WTC11 (cell line): ENCODE results near the gene TMEM269. TPM values are rescaled to one million over a fixed set of nuclear protein-coding genes. Genes with fewer than 3 reads are reported as not detected.
A peak's percentile ranks its signal among the peaks of the same experiment; 100 is the strongest.

Experiments used
- ATAC-seq: fragments of 200-7000 bp; cut with Tn5 transposase; 2 replicates; pipeline ENCODE4 v1.10.0; 2021; ENCODE audit warnings: mild to moderate bottlenecking, moderate library complexity
- CTCF ChIA-PET: fragments of 300-600 bp; sonication (Branson Sonifier 250); formaldehyde crosslinking; loops from one replicate; lab custom pipeline; 2021; ENCODE audit warnings: antibody characterized with exemption; lab: Charles Lee
- POLR2A ChIA-PET: fragments of 350-600 bp; sonication (Branson Sonifier 250); formaldehyde crosslinking; loops from one replicate; lab custom pipeline; 2021; ENCODE audit warnings: antibody characterized with exemption; lab: Charles Lee
- DNase-seq: peaks from one replicate; pipeline ENCODE4 v3.0.0; 2021; ENCODE audit warnings: low spot score
- H3K27ac Mint-ChIP-seq: 2 replicates; pipeline ENCODE4 v1.8.0; 2021; ENCODE audit warnings: mixed read lengths
- H3K27me3 Mint-ChIP-seq: 2 replicates; pipeline ENCODE4 v1.8.0; 2021; ENCODE audit warnings: low read depth, mild to moderate bottlenecking, moderate library complexity, mixed read lengths
- H3K36me3 Mint-ChIP-seq: 2 replicates; pipeline ENCODE4 v1.8.0; 2021; ENCODE audit warnings: mixed read lengths
- H3K4me1 Mint-ChIP-seq: 2 replicates; pipeline ENCODE4 v1.8.0; 2022; ENCODE audit warnings: mixed read lengths
- H3K4me3 Mint-ChIP-seq: 2 replicates; pipeline ENCODE4 v1.8.0; 2021; ENCODE audit warnings: mild to moderate bottlenecking, moderate library complexity, mixed read lengths
- H3K9me3 Mint-ChIP-seq: 2 replicates; pipeline ENCODE4 v1.8.0; 2021; ENCODE audit warnings: mixed read lengths
- E2F4 ChIP-seq: sonication (generic); formaldehyde crosslinking; IDR thresholded peaks from 2 replicates; pipeline ENCODE4 v1.8.1; 2022; ENCODE audit warnings: low read depth, mild to moderate bottlenecking, moderate library complexity, missing genetic modification reagents, borderline replicate concordance
- ETV6 ChIP-seq: sonication (generic); formaldehyde crosslinking; IDR thresholded peaks from 2 replicates; pipeline ENCODE4 v1.8.1; 2022; ENCODE audit warnings: mild to moderate bottlenecking, missing genetic modification reagents
- FOXP1 ChIP-seq: sonication (generic); formaldehyde crosslinking; IDR thresholded peaks from 2 replicates; pipeline ENCODE4 v1.8.0; 2022; ENCODE audit warnings: missing genetic modification reagents, mild to moderate bottlenecking, moderate library complexity, borderline replicate concordance
- KAT7 ChIP-seq: sonication (generic); formaldehyde crosslinking; IDR thresholded peaks from 2 replicates; pipeline ENCODE4 v1.8.1; 2023; ENCODE audit warnings: missing genetic modification reagents, mild to moderate bottlenecking, borderline replicate concordance
- MLX ChIP-seq: sonication (generic); formaldehyde crosslinking; IDR thresholded peaks from 2 replicates; pipeline ENCODE4 v1.8.1; 2023; ENCODE audit warnings: mild to moderate bottlenecking, missing genetic modification reagents, moderate library complexity
- RORB ChIP-seq: fragments of 250-450 bp; sonication (Bioruptor Pico); IDR thresholded peaks from 2 replicates; pipeline ENCODE4 v1.9.0; 2021; ENCODE audit warnings: mild to moderate bottlenecking
- SMAD3 ChIP-seq: sonication (generic); formaldehyde crosslinking; IDR thresholded peaks from 2 replicates; pipeline ENCODE4 v1.8.0; 2022; ENCODE audit warnings: missing genetic modification reagents, mild to moderate bottlenecking, borderline replicate concordance
- USF1 ChIP-seq: sonication (generic); formaldehyde crosslinking; IDR thresholded peaks from 2 replicates; pipeline ENCODE4 v1.8.0; 2022; ENCODE audit warnings: mild to moderate bottlenecking, missing genetic modification reagents
- ZNF232 ChIP-seq: sonication (generic); formaldehyde crosslinking; IDR thresholded peaks from 2 replicates; pipeline ENCODE4 v1.8.0; 2022; ENCODE audit warnings: mild to moderate bottlenecking, missing genetic modification reagents
- ZNF396 ChIP-seq: fragments of 250-450 bp; sonication (Bioruptor Pico); IDR thresholded peaks from 2 replicates; pipeline ENCODE4 v1.8.0; 2021; ENCODE audit warnings: mild to moderate bottlenecking, moderate library complexity, borderline replicate concordance
- ZNF532 ChIP-seq: fragments of 250-450 bp; sonication (Bioruptor Pico); IDR thresholded peaks from 2 replicates; pipeline ENCODE4 v1.9.0; 2021; ENCODE audit warnings: mild to moderate bottlenecking, borderline replicate concordance
- total RNA-seq: library from RNA; stranded (reverse); gene quantifications from 3 replicates; pipeline ENCODE4 v1.2.3, GENCODE V29; 2021
- TF ChIP-seq, protein P1 (sequence below): sonication (generic); formaldehyde crosslinking; IDR thresholded peaks from 2 replicates; pipeline ENCODE4 v1.8.0; 2022; ENCODE audit warnings: mild to moderate bottlenecking, missing genetic modification reagents

Gene TMEM269
- total RNA-seq, 1 experiment from 2014 or later, result 0.57 TPM

GRCh38 chr1:42766741-42767509, 17.9 kb upstream of the TMEM269 start, which contains the start of the genes C1orf50 and P3H1 (continued):
- TF ChIP-seq ZNF532 (CRISPR knock-in tag), result no peak
- TF ChIP-seq ETV6 (CRISPR knock-in tag), result peak; percentile 36; the same call in 1 of the 2 replicates
- TF ChIP-seq MLX (CRISPR knock-in tag), result 0 out of 2 replicates have a peak, but pooled peaks have one; percentile 38
- 0 out of 2 replicates have a peak, but pooled peaks have one; percentile 18 for TF ChIP-seq E2F4 (CRISPR knock-in tag)
- TF ChIP-seq FOXP1 (CRISPR knock-in tag), result peak; percentile 82
- no peak for TF ChIP-seq RORB (CRISPR knock-in tag)
- TF ChIP-seq ZNF396 (CRISPR knock-in tag), result no peak

GRCh38 chr1:42767510-42768000, 17.2 kb upstream of the TMEM269 start:
- ATAC-seq, result peak; percentile 4
- H3K27ac Mint-ChIP-seq, result peak overlapping the region; percentile 86
- no peak for DNase-seq
- H3K36me3 Mint-ChIP-seq, result peaks cover 9% of the 10 kb centered on the region
- no peak overlapping the region; the same call in 1 of the 2 replicates for H3K4me3 Mint-ChIP-seq
- TF ChIP-seq ZNF232 (0 out of 2 replicates have a peak, but pooled peaks have one; percentile 12), MLX (CRISPR knock-in tag) (no peak), USF1 (CRISPR knock-in tag) (no peak), KAT7 (CRISPR knock-in tag) (0 out of 2 replicates have a peak, but pooled peaks have one; percentile 18), SMAD3 (CRISPR knock-in tag) (peak; percentile 4; the same call in 1 of the 2 replicates)
- TF ChIP-seq, protein P1, sequence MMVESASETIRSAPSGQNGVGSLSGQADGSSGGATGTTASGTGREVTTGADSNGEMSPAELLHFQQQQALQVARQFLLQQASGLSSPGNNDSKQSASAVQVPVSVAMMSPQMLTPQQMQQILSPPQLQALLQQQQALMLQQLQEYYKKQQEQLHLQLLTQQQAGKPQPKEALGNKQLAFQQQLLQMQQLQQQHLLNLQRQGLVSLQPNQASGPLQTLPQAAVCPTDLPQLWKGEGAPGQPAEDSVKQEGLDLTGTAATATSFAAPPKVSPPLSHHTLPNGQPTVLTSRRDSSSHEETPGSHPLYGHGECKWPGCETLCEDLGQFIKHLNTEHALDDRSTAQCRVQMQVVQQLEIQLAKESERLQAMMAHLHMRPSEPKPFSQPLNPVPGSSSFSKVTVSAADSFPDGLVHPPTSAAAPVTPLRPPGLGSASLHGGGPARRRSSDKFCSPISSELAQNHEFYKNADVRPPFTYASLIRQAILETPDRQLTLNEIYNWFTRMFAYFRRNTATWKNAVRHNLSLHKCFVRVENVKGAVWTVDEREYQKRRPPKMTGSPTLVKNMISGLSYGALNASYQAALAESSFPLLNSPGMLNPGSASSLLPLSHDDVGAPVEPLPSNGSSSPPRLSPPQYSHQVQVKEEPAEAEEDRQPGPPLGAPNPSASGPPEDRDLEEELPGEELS (CRISPR knock-in tag), result 0 out of 2 replicates have a peak, but pooled peaks have one; percentile 34
- ChIA-PET POLR2A (interaction anchor here (1.2 to 2.9 kb wide), 11 partner anchors 10 to 291 kb away, joined by 3 to 11 read pairs (median 6); partner anchors contain the start of genes CLDN19, ERMAP, SVBP and YBX1), CTCF (interaction anchor here (0.6 to 3.7 kb wide), 18 partner anchors 9 to 623 kb away, joined by 3 to 42 read pairs (median 8); partner anchors contain the start of genes CLDN19, PPIH and ZNF691)
- H3K9me3 Mint-ChIP-seq, result no peaks in the 10 kb centered on the region
- peaks cover 18% of the 10 kb centered on the region for H3K4me1 Mint-ChIP-seq
- no peaks in the 10 kb centered on the region for H3K27me3 Mint-ChIP-seq
